Stomach (tissue), 4 donors: Measurements from ENCODE around the gene CDH7.

Experiments used
- EP300 ChIP-seq: sonication (generic); formaldehyde crosslinking; IDR thresholded peaks from one replicate; pipeline ENCODE4 v1.6.1; 2017; ENCODE audit warnings: antibody characterized with exemption
- TF ChIP-seq, protein P1 (sequence below), 7 experiments: fragments of 450-650 bp in 4 of 7; fragments of 200-600 bp in 3 of 7; sonication (generic) in 3 of 7; IDR thresholded peaks; one replicate each; pipeline ENCODE4 v1.5.1; 2016 to 2019; ENCODE audit warnings: antibody characterized with exemption in 7 of 7, control low read depth in 2 of 7, mild to moderate bottlenecking in 1 of 7

DNA sequence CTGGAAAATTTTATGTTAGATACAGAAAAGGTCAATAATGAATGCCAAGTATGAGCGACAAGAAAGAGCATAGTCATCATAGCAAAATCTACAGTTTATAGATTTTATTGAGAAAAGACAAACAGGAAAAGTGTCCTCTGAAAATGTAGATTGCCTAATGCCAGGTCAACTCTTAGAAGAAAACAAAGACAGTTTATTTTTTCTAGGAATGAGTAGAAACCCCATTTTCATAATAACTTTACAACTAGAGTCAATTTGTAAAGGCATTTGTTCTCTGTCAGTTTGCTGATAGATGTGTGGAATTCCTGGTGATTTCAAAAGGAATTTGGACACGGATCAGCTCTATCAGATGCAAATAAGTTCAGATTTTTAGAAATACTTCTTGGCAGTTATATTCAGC lies 16.6 kb downstream of the CDH7 start:
- no peak for TF ChIP-seq EP300
- TF ChIP-seq, protein P1, sequence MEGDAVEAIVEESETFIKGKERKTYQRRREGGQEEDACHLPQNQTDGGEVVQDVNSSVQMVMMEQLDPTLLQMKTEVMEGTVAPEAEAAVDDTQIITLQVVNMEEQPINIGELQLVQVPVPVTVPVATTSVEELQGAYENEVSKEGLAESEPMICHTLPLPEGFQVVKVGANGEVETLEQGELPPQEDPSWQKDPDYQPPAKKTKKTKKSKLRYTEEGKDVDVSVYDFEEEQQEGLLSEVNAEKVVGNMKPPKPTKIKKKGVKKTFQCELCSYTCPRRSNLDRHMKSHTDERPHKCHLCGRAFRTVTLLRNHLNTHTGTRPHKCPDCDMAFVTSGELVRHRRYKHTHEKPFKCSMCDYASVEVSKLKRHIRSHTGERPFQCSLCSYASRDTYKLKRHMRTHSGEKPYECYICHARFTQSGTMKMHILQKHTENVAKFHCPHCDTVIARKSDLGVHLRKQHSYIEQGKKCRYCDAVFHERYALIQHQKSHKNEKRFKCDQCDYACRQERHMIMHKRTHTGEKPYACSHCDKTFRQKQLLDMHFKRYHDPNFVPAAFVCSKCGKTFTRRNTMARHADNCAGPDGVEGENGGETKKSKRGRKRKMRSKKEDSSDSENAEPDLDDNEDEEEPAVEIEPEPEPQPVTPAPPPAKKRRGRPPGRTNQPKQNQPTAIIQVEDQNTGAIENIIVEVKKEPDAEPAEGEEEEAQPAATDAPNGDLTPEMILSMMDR (IDR thresholded peaks at IDR 0.05), result no peak
